ENCODE results near the gene ATG16L2. TPM values are rescaled to one million over a fixed set of nuclear protein-coding genes. Genes with fewer than 3 reads are reported as not detected.
A peak's percentile ranks its signal among the peaks of the same experiment; 100 is the strongest.

ATG16L2 gene
- total and polyA plus RNA-seq, 9 of the 15 experiments (the other 6 are each of a cell fraction or from before 2014, with no cell fraction given) = 0.18 to 11.2 (median 6.2) TPM

- TF ChIP-seq ZBTB5 (IDR thresholded peaks at IDR 0.05) = no peak
- TF ChIP-seq CBFA2T2 (conservative IDR thresholded peaks at IDR 0.05) = peak; percentile 64
- TF ChIP-seq RNF219 (CRISPR knock-in tag; IDR thresholded peaks at IDR 0.05) = no peak
- TF ChIP-seq GABPB2 (CRISPR knock-in tag; conservative IDR thresholded peaks at IDR 0.05) = no peak
- no peak for TF ChIP-seq CHD2 (IDR thresholded peaks at IDR 0.05; ENCODE audit: low read depth, low read length)
Measured at GRCh38 chr11:72783144-72783905, 30.9 kb upstream of the ATG16L2 start (continued).

- no peaks in the 10 kb centered on the region for H4K20me1 ChIP-seq (replicated peaks; ENCODE audit: control insufficient read depth, insufficient read depth, low read length)
- no peaks in the 10 kb centered on the region for H3K36me3 ChIP-seq (ENCODE audit: control insufficient read depth, insufficient read depth, low read length)
- H3K4me1 ChIP-seq (replicated peaks in 1 of 2; ENCODE audit: control insufficient read depth in 2 of 2, insufficient read depth in 2 of 2, low read length in 2 of 2) = peaks cover 53 to 64% of the 10 kb centered on the region in 2 experiments
- ATAC-seq = no peak
- no peak for DNase-seq (ENCODE audit: extremely low read depth in 1 of 4, low spot score in 3 of 4)
- WGBS (ENCODE audit: insufficient coverage, low coverage, missing lambda C conversion rate) = 50% methylated on average over 6 of the region's 10 CpGs
- in situ Hi-C loops (cut with MboI) = no loop called here
- no peak overlapping the region for H3K4me2 ChIP-seq (ENCODE audit: insufficient read depth, low read length)
- BruUV-seq (replicated peaks) = no TSS peak
- no peaks in the 10 kb centered on the region for H3K27me3 ChIP-seq (ENCODE audit: control insufficient read depth in 2 of 2, insufficient read depth in 2 of 2, low read length in 2 of 2)
- no peaks in the 10 kb centered on the region for H3K9me3 ChIP-seq (replicated peaks; ENCODE audit: control insufficient read depth, insufficient read depth, low read depth, low read length)
- no peak overlapping the region for H3K4me3 ChIP-seq
- H3K79me2 ChIP-seq (ENCODE audit: control insufficient read depth, insufficient read depth, low read length) = peaks cover 12% of the 10 kb centered on the region; the same call in 2 of the 3 replicates
- no peak for FAIRE-seq
- H3K9me1 ChIP-seq (ENCODE audit: control insufficient read depth, insufficient read depth, low read length) = no peaks in the 10 kb centered on the region
- no peak overlapping the region for H3K27ac ChIP-seq (ENCODE audit: extremely low read depth, low read depth, low read length)
- H3K9ac ChIP-seq (ENCODE audit: insufficient read depth in 1 of 2, low read depth in 2 of 2, low read length in 2 of 2) = peak overlapping the region in 1 of 2 experiments; percentile 10; a peak in 1 of 4 replicates
- intact Hi-C loops (cut with micrococcal nuclease) = no loop called here
- ChIA-PET POLR2A (no interaction called here), CTCF (ENCODE audit: low intra/inter-chr PET ratio) (no interaction called here)
- no peak overlapping the region for H2AFZ ChIP-seq (ENCODE audit: low read depth, low read length)
- TF ChIP-seq RFX7 (CRISPR knock-in tag; IDR thresholded peaks at IDR 0.05) (no peak), ZNF212 (CRISPR knock-in tag; IDR thresholded peaks at IDR 0.05) (no peak), NUFIP1 (IDR thresholded peaks at IDR 0.05; ENCODE audit: partially characterized antibody) (no peak), ZNF280A (IDR thresholded peaks at IDR 0.05; ENCODE audit: low read depth, partially characterized antibody) (no peak), ELF4 (CRISPR knock-in tag; IDR thresholded peaks at IDR 0.05) (no peak), PHF8 (IDR thresholded peaks at IDR 0.05; ENCODE audit: borderline replicate concordance, low read length) (no peak)
- TF ChIP-seq, protein P1, sequence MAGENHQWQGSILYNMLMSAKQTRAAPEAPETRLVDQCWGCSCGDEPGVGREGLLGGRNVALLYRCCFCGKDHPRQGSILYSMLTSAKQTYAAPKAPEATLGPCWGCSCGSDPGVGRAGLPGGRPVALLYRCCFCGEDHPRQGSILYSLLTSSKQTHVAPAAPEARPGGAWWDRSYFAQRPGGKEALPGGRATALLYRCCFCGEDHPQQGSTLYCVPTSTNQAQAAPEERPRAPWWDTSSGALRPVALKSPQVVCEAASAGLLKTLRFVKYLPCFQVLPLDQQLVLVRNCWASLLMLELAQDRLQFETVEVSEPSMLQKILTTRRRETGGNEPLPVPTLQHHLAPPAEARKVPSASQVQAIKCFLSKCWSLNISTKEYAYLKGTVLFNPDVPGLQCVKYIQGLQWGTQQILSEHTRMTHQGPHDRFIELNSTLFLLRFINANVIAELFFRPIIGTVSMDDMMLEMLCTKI (IDR thresholded peaks at IDR 0.05; ENCODE audit: partially characterized antibody) = no peak
Measured at GRCh38 chr11:72784662-72785061, 29.5 kb upstream of the ATG16L2 start.

Data from K562 (cell line).